Nephron (organoid): ENCODE data around the gene CBLN3.

Source experiments
- H3K27ac Mint-ChIP-seq, 3 experiments: 2 replicates each; pipeline ENCODE4 v1.8.0; 2020; ENCODE audit warnings: mixed read lengths in 3 of 3, mild to moderate bottlenecking in 2 of 3, moderate library complexity in 1 of 3
- H3K27me3 Mint-ChIP-seq: 2 replicates; pipeline ENCODE4 v1.8.0; 2021; ENCODE audit warnings: low read depth, mild to moderate bottlenecking, moderate library complexity, mixed read lengths
- H3K36me3 Mint-ChIP-seq: 2 replicates; pipeline ENCODE4 v1.8.0; 2020; ENCODE audit warnings: low read depth, mixed read lengths
- H3K4me1 Mint-ChIP-seq: 2 replicates; pipeline ENCODE4 v1.8.0; 2020; ENCODE audit warnings: mixed read lengths
- H3K4me3 Mint-ChIP-seq, 3 experiments: 2 replicates each; pipeline ENCODE4 v1.8.0; 2020; ENCODE audit warnings: mild to moderate bottlenecking in 3 of 3, mixed read lengths in 3 of 3, moderate library complexity in 2 of 3
- H3K9me3 Mint-ChIP-seq: 2 replicates; pipeline ENCODE4 v1.8.0; 2020; ENCODE audit warnings: mixed read lengths
- TF ChIP-seq, protein P1 (sequence below), 3 experiments: fragments of 200-600 bp; sonication (generic); IDR thresholded peaks; one replicate each; pipeline ENCODE4 v1.5.0; 2021; ENCODE audit warnings: antibody characterized with exemption in 3 of 3; ENCODE audit not compliant: unreplicated experiment in 3 of 3

CBLN3 gene

GRCh38 chr14:24416254-24416931 is 13.1 kb downstream of the CBLN3 start:
- H3K36me3 Mint-ChIP-seq: peaks cover 45% of the 10 kb centered on the region
- peaks cover 3% of the 10 kb centered on the region for H3K27me3 Mint-ChIP-seq
- no peaks in the 10 kb centered on the region for H3K4me1 Mint-ChIP-seq
- no peak overlapping the region for H3K4me3 Mint-ChIP-seq
- no peaks in the 10 kb centered on the region for H3K9me3 Mint-ChIP-seq
- TF ChIP-seq, protein P1, sequence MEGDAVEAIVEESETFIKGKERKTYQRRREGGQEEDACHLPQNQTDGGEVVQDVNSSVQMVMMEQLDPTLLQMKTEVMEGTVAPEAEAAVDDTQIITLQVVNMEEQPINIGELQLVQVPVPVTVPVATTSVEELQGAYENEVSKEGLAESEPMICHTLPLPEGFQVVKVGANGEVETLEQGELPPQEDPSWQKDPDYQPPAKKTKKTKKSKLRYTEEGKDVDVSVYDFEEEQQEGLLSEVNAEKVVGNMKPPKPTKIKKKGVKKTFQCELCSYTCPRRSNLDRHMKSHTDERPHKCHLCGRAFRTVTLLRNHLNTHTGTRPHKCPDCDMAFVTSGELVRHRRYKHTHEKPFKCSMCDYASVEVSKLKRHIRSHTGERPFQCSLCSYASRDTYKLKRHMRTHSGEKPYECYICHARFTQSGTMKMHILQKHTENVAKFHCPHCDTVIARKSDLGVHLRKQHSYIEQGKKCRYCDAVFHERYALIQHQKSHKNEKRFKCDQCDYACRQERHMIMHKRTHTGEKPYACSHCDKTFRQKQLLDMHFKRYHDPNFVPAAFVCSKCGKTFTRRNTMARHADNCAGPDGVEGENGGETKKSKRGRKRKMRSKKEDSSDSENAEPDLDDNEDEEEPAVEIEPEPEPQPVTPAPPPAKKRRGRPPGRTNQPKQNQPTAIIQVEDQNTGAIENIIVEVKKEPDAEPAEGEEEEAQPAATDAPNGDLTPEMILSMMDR (IDR thresholded peaks at IDR 0.05; ENCODE audit: unreplicated experiment in 3 of 3): no peak
- H3K27ac Mint-ChIP-seq: no peak overlapping the region

DNA sequence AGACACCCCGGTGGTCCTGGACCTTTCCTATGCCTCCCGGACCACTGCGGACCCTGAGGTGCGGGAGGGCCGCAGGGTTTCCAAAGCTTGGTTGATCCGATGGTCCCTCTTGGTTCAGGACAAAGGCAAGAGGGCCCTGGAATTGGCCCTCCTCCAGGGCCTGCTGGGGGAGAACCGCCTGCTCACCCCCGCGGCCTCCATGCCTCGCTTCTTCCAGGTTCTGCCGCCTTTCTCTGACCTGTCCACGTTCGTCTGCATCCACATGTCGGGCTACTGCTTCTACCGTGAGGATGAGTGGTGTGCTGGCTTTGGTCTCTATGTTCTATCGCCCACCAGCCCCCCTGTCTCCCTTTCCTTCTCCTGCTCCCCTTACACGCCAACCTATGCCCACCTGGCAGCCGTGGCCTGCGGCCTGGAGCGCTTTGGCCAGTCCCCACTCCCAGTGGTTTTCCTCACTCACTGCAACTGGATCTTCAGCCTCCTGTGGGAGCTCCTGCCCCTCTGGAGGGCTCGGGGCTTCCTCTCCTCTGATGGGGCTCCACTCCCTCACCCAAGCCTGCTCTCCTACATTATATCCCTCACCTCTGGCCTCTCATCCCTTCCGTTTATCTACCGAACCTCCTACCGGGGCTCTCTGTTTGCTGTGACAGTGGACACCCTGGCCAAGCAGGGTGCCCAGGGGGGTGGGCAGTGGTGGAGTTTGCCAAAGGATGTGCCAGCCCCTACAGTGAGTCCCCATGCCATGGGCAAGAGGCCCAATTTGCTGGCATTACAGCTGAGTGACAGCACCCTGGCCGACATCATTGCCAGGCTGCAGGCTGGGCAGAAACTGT is 13.8 kb downstream of the CBLN3 start:
- Mint-ChIP-seq H3K4me1 (no peaks in the 10 kb centered on the region), H3K4me3 (no peak overlapping the region), H3K27ac (no peak overlapping the region), H3K9me3 (no peaks in the 10 kb centered on the region), H3K27me3 (peaks cover 3% of the 10 kb centered on the region), H3K36me3 (peaks cover 52% of the 10 kb centered on the region)
- TF ChIP-seq, protein P1 (IDR thresholded peaks at IDR 0.05; ENCODE audit: unreplicated experiment in 3 of 3): no peak

- peaks cover 3% of the 10 kb centered on the region for H3K27me3 Mint-ChIP-seq
- no peaks in the 10 kb centered on the region for H3K9me3 Mint-ChIP-seq
- H3K4me1 Mint-ChIP-seq: no peaks in the 10 kb centered on the region
- H3K4me3 Mint-ChIP-seq: no peak overlapping the region
- H3K36me3 Mint-ChIP-seq: peaks cover 54% of the 10 kb centered on the region
- H3K27ac Mint-ChIP-seq: no peak overlapping the region
- TF ChIP-seq, protein P1 (IDR thresholded peaks at IDR 0.05; ENCODE audit: unreplicated experiment in 3 of 3): no peak
Measured at GRCh38 chr14:24414732-24415420, 14.6 kb downstream of the CBLN3 start.

GRCh38 chr14:24414077-24414476 is 15.4 kb downstream of the CBLN3 start:
- TF ChIP-seq, protein P1 (IDR thresholded peaks at IDR 0.05; ENCODE audit: unreplicated experiment in 3 of 3): no peak
- Mint-ChIP-seq H3K27me3 (no peaks in the 10 kb centered on the region), H3K4me1 (no peaks in the 10 kb centered on the region), H3K36me3 (peaks cover 56% of the 10 kb centered on the region), H3K9me3 (no peaks in the 10 kb centered on the region), H3K27ac (no peak overlapping the region), H3K4me3 (no peak overlapping the region)

GRCh38 chr14:24411443-24412389 is 17.8 kb downstream of the CBLN3 start:
- H3K27me3 Mint-ChIP-seq: no peaks in the 10 kb centered on the region
- TF ChIP-seq, protein P1 (IDR thresholded peaks at IDR 0.05; ENCODE audit: unreplicated experiment in 3 of 3): peak; percentile 60 to 68 (median 65)
- peaks cover 68% of the 10 kb centered on the region for H3K36me3 Mint-ChIP-seq
- H3K27ac Mint-ChIP-seq: peak overlapping the region in 1 of 3 experiments; percentile 22
- no peaks in the 10 kb centered on the region for H3K4me1 Mint-ChIP-seq
- no peak overlapping the region for H3K4me3 Mint-ChIP-seq
- H3K9me3 Mint-ChIP-seq: no peaks in the 10 kb centered on the region
